GM18519 (cell line): ENCODE measurements around the gene POLR1E.

ENCODE experiments used
- ATAC-seq: cut with Tn5 transposase; IDR thresholded peaks from one replicate; pipeline ENCODE4 v1.9.1; 2021; ENCODE audit warnings: mild to moderate bottlenecking, moderate library complexity; ENCODE audit not compliant: unreplicated experiment, low FRiP score

Gene POLR1E, protein sequence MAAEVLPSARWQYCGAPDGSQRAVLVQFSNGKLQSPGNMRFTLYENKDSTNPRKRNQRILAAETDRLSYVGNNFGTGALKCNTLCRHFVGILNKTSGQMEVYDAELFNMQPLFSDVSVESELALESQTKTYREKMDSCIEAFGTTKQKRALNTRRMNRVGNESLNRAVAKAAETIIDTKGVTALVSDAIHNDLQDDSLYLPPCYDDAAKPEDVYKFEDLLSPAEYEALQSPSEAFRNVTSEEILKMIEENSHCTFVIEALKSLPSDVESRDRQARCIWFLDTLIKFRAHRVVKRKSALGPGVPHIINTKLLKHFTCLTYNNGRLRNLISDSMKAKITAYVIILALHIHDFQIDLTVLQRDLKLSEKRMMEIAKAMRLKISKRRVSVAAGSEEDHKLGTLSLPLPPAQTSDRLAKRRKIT

GRCh38 chr9:37485389-37486255 lies at the start of gene POLR1E:
POLR1E (plus strand) TSS chr9:37485948; CDS start chr9:37486048, 100 bp downstream.
- peak; percentile 93 for ATAC-seq

DNA sequence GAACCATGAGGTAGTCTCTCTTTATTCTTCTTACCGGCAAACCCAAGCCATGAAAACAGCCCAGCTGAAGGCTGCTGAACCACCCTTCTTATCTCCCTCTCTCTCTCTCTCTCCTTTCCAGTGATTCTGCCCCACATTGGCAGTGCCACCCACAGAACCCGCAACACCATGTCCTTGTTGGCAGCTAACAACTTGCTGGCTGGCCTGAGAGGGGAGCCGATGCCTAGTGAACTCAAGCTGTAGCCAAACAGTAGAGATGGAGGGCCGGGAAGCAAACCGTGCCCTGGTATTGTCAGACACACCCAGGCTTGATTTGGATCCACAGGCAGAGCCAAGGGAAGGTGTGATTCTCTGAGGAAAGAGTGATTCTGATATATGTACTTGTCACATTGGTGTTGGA lies 49.2 kb upstream of the POLR1E start:
- no peak for ATAC-seq

DNA sequence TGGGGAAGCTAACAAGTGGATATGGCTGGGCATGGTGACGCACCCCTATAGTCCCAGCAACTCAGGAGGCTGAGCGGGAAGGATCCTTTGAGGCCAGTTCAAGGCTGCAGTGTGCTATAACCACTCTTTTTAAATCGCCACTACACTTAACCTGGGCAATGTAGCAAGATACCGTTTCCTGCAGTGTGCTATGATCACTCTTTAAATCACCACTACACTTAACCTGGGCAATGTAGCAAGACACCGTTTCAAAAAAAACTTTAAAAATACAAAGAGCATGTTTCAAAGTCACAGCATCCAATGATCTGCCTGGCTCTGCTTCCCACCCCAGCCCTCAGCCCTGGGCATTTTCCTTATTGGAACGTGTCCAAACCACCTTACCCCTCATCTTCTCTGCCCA lies 48.7 kb upstream of the POLR1E start:
- ATAC-seq = no peak

DNA sequence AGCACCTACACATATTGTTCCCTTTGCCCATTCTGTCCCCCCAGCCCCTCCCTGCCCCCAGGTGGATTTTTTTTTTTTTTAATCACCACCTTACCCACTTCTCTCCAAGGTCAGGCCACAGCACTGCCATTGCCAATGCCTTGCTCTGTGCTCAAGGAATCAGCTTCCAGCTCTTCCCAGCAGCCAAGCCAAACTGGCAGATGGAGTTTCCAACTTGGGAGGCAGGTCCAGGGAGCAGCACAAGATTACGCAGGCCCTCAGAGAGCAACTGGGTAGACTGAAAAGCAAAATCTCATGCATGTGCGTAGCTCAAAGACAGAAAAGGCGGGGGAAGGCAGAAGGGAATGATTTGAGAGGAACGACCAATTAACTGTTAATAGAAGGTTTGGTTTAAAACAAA lies 48.1 kb upstream of the POLR1E start:
- ATAC-seq = no peak

- ATAC-seq = no peak
Observed at GRCh38 chr9:37438359-37438758, 47.4 kb upstream of the POLR1E start.

- no peak for ATAC-seq
Observed at GRCh38 chr9:37441776-37442370, 43.9 kb upstream of the POLR1E start.

DNA sequence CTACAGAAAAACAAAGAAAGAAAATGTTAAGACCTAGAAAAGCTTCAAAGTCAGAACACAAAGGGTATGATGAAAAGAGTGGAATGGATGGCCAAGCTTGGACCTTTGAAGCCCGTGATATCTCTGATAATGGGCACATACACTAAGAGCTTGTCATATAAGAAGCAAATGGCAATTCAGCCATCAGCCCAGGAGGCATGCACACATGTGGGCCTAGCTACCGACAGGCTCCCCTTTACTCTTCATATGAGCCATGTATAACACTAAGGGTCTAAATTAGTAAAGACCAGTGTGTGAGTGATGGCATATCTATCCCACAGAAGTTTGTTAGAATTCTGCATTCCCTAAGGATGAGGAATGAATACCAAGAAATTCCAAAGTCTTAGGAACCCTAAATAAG lies 43.2 kb upstream of the POLR1E start:
- no peak for ATAC-seq

- no peak for ATAC-seq
Observed at GRCh38 chr9:37443566-37443965, 42.2 kb upstream of the POLR1E start.

DNA sequence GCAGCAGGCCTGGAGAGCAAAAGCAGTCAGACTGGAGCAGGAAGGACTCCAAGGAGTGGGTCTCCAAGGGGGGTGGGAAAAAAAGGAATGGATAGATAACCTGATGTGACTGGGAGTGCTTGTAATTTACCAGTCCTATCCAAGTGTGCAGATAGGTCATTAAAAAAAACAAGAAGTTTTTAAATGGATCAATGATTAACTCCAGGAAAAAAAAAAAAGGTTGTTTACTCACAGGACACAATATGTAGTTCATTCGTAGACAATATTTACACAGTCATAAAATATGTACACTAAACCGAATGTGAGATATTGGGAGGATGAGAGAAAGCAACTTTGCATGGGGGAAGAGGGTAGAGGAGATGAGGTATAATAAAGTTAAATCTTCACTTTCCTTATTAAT lies 40.9 kb upstream of the POLR1E start:
- ATAC-seq = no peak

DNA sequence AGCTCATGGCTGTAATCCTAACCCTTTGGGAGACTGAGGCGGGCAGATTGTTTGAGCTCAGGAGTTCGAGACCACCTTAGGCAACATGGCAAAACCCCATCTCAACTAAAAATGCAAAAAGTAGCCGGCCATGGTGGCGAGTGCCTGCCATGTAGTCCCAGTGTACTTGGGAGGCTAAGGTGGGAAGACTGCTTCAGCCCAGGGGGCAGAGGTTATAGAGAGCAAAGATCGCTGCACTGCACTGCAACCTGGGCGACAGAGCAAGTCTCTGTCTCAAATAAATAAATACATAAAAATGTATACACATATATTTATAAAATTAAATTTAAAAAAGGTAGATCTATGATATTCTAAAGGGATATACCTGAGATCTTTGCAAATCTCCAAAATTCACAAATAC lies 39.9 kb upstream of the POLR1E start:
- no peak for ATAC-seq

- no peak for ATAC-seq
Observed at GRCh38 chr9:37446401-37446800, 39.3 kb upstream of the POLR1E start.

GRCh38 chr9:37447111-37447510 lies 38.6 kb upstream of the POLR1E start:
- ATAC-seq = no peak

DNA sequence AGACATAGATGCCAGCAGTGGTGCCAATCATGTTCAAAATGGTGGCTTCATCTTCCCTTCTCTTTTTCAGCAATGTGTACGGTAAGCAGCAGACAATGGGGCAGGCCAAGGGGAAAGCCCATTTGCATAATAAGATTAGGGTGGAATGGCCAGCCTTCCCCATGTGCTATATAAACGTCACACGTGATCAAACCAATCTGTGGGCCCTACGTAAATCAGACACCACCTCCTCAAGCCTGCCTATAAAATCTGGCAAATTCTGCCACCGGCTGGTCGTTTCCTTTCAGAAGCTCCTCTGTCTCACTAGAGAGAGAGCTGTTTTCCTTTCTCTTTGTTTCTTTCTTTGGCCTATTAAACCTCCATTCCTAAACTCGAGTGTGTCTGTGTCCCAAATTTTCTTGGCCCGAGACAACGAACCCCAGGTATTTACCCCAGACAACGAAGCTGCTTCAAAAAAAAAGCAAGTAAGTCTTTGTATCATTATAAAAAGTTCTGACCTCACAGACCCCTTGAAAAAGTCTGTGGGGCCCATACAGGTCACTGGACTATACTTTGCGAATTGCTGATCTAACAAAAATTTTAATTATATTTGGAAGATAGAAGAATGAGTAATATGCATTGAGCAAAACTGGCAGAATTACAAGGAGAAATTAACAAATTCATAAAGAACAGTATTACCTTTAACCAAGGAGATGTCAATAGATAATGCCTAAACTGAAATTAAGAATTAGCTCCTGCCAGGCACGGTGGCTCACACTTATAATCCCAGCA lies 35.7 kb upstream of the POLR1E start:
- no peak for ATAC-seq

DNA sequence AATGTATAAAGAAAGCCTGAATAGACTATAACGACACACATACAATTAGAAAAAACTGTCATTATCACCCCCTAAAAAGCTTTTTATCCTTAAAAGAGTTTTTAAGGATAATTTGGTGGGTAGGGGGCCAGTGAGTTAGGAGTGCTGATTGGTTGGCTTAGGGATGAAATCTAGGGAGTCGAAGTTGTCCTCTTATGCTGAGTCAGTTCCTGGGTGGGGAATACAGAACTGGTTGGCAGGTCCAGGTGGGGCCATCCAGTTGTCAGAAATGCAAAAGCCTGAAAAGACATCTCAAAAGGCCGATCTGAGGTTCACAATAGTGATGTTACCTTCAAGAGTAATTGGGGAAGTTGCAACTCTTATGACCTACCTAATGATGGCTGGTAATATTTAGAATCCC lies 34.1 kb upstream of the POLR1E start:
- no peak for ATAC-seq

GRCh38 chr9:37452611-37453010 lies 33.1 kb upstream of the POLR1E start:
- ATAC-seq = no peak

- ATAC-seq = no peak
Observed at GRCh38 chr9:37453827-37454226, 31.9 kb upstream of the POLR1E start.

GRCh38 chr9:37454238-37454637 lies 31.5 kb upstream of the POLR1E start:
- no peak for ATAC-seq

DNA sequence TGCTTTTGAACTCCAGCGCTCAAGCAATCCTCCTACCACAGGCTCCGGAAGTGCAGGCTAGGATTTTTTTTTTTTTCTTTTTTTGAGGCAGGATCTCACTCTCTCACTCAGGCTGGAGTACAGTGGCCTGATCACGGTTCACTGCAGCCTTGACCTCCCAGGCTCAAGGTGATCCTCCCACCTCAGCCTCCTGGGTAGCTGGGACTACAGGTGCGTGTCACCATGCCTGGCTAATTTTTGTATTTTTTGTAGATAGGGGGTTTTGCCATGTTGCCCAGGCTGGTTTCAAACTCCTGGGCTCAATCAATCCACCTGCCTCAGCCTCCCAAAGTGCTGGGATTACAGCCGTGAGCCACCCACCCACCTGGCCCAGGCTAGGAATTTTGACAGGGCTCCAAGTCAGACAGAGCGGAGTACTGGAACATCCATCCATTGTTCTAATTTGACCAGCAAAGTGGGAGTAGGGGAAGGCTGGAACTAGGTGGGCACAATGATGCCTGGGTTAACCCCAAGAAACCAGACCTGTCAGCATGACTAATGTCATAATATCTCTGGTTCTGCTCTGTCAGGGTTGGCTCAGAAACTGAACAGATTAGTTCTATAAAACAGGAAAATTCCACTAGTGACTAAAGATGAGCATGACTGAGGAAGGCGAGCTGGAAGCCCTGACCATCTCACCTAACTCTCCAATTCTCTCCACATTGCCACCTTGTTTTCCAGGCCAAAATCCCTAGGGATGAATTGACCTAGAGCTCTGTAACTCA lies 29.7 kb upstream of the POLR1E start:
- no peak for ATAC-seq

GRCh38 chr9:37456817-37457216 lies 28.9 kb upstream of the POLR1E start:
- no peak for ATAC-seq

DNA sequence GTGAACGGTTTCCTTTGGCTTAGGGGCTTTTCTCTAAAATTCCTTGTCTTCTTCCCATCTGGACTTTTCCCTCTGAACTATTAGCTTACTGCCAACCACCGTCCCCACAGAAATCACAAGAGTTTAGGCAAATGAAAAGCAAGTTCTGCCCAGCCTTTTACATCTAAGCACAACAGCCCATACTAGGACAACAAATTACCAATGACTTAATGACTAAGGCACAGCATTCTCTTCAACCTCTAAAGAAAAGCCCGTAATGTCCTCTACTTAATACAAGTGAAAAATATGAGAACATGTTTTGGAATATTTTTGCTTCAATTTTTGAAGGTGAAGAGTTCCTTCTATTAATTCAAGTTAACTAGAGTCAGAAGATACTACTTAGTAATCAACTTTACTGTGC lies 21.7 kb upstream of the POLR1E start:
- no peak for ATAC-seq
